LHCN-M2 (cell line): Measurements from ENCODE around the gene RAF1. TPM values are rescaled to one million over a fixed set of nuclear protein-coding genes. Genes with fewer than 3 reads are reported as not detected.
"Not testable (repeated sequence)": the region's sequence is repeated elsewhere in the genome, so short reads cannot be mapped to it uniquely, and the experiment has no call there.

ENCODE experiments used
- DNase-seq: peaks from one replicate; pipeline ENCODE4 v3.0.0-alpha.2; 2012; ENCODE audit warnings: low read depth
- total RNA-seq: library from RNA; depleted of rRNA; stranded (reverse); fragments of >200 nt; gene quantifications from 2 replicates; pipeline ENCODE4 v1.2.3, GENCODE V29; 2014

Gene RAF1
- total RNA-seq, 1 experiment from 2014 or later: 115 TPM

DNA sequence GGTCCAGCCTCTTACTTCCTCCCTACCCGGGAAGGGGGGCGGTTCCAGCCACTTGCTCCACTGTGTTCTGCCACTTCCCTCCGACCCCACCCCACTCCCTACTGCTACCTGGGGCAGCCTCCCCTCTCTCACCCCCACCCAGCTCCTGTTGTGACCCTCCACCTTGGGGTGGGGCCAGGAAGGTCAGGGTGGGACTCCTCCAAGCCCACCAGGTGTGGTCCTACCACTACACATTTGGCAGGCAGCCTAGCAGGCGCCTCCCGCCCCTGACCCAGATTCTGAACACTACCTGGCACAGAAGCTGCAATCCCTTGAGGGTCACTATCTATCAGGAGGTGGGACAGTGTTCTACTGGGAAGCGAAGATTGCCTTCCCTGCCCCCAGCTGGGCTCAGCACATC lies 13.7 kb upstream of the RAF1 start:
- no peak for DNase-seq

DNA sequence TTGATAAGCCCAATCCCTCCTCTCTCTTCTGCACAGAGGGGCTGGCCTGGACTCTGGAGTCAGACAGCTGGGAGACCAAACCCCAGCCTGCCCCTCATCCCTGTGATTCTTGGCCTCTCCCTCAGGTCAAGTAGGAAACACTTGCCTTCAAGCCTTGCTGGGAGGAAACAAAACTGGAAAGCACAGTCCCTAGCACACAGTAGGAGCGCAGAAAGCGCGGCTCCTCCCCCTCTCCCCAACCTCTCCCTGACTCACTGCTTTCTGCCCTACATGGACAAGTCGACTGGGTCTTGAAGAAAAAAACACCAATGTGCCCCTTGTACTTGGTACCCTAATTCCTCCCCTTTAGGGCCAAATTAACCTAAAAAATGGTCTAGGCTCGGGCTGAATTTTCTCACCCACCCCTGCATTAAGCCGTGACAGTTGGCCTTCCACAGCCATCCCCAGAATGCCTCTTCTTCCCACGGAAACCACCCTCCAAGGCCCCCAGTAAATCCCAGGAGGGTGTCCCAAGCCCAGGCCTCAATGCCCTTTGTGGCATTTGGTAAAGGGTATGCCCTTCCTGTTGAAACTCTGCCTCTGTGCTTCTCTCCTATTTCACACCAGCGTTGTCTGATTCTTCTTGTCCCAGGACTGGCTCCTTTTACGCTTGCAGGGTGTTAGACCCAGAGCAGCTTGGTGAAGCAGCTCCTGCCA lies 11.3 kb upstream of the RAF1 start:
- no peak for DNase-seq

DNA sequence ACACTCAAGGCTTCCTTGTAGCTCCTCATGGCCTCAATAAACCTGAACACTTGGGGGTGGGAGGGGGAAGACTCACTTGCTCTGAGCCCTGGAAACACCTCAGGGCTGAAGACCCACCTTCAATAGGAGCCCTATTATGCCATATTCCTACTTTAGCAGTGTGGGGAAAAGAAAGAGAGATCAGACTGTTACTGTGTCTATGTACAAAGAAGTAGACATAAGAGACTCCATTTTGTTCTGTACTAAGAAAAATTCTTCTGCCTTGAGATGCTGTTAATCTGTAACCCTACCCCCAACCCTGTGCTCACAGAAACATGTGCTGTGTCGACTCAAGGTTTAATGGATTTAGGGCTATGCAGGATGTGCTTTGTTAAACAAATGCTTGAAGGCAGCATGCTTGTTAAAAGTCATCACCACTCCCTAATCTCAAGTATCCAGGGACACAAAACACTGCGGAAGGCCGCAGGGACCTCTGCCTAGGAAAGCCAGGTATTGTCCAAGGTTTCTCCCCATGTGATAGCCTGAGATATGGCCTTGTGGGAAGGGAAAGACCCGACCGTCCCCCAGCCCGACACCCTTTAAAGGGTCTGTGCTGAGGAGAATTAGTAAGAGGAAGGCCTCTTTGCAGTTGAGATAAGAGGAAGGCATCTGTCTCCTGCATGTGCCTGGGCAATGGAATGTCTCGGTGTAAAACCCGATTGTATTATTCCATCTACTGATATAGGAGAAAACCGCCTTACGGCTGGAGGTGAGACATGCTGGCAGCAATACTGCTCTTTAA lies 10.2 kb upstream of the RAF1 start:
- DNase-seq: not testable (repeated sequence)

DNA sequence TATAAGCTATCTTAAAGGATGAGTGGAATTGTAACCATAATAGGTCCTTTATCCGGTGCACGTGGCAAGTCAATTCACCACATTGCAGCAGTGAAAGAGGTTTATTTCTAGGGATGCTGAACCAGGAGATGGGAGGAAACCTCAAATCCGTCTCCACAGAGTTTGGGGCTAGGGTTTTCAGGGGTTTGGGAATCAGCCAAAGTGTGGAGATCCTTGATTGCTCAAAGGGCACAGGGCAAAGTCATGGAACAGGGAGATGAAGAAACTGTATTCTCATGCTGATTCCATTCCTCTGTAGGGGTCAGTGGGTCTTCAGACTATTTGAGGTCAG lies 7.2 kb upstream of the RAF1 start:
- DNase-seq: no peak

DNA sequence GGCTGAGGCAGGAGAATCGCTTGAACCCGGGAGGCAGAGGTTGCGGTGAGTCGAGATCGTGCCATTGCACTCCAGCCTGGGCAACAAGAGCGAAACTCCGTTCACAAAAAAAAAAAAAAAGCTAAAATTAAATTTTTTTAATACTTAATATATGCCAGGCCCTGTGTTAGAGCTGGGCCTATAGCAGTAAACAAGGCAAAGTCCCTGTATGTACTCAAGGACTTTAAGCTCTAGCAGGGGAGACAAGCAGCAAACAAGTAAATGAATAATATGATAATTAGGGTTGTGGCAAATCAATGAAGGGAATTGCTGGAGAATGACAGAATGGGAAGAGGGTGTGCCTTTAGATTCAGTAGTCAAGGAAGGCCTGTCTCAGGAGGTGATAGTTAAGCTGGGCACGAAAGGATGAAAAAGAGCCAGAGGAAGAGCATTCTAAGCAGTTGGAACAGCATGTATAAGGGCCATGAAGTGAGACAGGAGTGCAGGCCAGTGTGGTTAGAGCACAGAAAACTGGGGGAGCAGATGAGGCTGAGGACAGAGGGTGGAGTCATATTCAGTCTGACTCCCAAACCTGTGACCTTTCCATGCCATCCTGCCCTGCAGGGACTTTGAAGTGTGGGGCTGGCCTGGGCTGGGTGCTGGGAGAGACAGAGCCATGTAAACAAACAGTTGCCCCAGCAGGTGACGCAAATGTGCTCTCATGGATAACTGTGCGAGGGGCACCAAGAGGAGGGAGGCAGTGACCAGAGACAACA lies 6.6 kb upstream of the RAF1 start:
- DNase-seq: no peak

DNA sequence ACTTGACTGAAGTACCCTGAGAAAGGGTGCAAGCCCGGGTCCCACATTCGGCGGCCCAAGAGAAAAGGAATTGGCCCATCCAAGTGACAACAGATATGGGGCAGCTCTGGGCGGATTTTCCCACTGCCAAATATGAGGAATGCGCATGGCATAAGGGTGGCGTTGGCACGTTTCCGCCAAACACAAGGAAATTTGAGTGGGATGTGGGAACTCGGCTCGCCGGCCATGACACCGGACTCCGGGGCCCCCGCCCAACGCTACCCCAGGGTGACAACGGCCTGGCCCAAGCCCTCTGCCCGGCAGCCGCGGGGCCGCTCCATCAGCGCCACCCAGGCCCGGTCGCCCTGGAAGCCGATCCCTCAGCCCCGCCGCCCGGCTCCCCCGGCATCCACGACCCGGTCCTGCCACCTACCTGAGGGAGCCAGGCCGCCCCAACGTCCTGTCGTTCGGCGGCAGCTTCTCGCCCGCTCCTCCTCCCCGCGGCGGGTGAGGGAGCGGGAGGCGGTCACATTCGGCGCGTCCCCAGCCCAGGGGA lies 449 bp downstream of the RAF1 start:
- peak; percentile 57 for DNase-seq

DNA sequence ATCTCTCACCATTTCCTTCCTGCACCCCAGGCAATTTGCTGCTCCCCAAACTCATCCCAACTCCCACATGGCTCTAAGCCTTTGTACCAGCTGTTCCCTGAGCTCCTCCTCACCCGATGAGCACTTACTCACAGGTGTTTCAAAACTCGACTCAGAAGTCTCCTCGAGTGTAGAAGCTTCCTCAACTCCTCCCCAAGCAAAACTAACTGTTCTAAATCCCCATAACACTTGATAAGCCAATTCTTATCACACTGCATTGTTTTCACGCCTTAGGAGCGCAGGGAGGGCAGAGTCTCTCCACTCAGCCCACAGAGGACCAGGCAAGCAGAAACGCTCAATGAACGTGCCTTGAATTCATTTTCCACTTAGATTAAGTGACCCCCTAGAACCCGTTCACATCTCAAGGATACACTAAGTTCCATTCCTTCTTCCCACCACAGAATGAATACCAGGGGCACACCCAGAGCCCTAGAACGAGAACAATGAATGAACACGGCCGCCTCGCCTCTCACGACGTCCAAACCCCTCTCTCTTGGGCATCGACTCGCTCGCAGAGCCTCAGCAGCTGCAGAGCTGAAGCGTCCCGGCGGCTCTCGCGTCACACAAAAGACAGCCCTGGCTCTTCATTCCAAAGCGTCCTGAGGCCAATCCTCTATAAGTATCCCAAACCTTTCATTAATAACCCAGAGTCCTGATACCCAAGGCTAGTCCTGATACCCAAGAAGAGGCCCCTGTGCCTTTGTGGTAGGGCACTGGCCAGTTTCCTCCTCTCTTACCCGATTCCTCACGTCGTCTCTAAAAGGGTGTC lies 1.1 kb downstream of the RAF1 start:
- peak; percentile 78 for DNase-seq

DNA sequence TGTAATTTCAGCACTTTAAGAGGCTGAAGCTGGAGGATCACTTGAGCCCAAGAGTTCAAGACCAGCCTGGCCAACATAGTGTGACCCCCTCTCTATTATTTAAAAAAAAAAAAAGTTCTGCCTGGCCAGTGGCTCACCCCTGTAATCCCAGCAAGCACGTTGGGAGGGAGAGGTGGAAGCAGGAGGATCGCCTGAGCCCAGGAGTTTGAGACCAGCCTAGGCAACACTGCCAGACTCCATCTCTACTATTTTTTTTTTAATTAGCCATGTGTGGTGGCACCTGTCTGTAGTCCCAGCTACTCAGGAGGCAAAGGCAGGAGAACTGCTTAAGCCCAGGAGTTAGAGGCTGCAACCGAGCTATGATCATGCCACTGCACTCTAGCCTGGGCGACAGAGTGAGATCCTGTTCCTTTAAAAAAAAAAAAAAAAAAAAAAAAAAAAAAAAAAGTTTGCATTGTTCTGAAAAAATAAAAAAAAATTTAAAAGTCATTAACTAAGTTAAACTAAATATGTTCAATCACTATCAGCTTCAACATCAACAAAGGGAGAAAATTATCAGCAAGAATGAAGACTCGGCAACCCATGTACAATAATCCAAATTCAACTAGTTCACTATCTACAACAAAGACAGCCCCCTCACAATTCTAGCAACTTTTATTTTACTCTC lies 1.9 kb downstream of the RAF1 start:
- DNase-seq: no peak

DNA sequence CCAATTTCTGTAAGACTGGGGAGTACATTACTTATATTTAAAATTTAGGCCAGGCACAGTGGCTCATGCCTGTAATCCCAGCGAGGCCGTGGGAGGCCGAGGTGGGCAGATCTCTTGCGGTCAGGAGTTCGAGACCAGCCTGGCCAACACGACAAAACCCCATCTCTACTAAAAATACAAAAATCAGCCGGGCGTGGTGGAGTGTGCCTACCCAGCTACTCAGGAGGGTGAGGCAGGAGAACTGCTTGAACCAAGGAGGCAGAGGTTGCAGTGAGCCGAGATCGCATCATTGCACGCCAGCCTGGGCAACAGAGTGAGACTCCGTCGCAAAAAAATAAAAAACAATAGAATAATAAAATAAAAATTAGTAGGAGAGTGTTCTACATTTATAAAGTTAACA lies 2.5 kb downstream of the RAF1 start:
- not testable (repeated sequence) for DNase-seq

DNA sequence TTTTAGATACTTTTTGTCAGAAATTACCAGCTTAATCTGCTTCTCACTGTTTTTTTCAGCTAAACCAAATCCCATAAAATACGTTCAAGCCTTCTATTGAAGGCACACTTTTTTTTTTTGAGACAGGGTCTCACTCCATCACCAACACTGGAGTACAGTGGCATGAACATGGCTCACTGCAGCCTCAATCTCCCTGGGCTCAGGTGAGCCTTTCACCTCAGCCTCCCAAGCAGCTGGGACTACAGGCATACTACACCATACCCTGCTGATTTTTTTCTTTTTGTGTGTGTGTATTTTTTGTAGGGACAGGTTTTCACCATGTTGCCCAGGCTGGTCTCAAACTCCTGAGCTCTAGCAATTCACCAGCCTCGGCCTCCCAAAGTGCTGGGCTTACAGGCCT lies 3.7 kb downstream of the RAF1 start:
- DNase-seq: no peak

DNA sequence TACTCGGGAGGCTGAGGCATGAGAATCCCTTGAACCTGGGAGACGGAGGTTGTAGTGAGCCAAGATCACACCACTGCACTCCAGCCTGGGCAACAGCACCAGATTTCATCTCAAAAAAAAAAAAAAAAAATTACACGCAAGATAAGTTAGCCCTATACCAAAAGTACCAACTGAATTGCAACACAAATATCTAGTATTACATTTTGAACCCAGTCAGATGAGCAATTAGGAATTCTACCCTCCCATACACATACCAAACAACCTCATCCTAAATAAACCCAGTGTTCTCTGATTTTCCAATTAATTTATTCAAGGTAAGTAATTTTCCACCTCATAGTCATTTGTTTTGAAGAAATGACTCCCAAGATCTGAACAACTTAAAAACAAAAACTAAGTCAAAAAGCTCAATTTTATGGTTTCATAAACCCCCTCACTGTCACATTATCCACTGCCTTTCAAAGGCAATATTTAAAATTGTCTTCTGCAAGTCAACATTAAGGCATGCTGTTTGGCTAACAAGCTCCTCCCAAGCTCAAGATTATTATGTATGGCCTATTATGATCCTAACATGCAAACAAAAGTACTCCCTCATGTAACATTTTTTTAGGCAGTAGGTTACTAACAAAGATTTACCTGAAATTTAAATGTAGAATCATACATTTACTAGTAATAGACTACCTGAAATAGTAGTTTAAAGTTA lies 4.5 kb downstream of the RAF1 start:
- no peak for DNase-seq

DNA sequence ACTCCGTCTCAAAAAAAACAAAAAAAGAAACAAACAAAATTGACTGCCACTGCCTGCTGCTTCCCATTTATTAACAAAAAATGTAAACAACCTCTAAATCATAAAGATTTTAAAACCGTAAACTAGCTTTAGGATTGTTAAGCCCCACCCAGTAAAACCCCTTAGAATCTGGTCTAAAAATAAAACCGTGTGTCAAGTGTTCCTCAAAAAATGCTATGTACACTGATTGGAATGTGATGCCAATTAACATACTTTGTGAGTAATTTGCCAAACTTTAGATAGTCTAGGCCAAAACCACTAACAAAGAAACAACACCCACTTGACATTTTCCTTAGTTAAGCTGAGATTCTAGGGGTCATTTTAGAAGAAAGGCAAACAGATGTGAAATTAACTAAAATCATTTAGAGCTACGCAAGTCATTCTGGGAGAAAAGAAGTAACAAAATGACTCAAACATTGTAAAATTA lies 5.3 kb downstream of the RAF1 start:
- peak; percentile 69 for DNase-seq

DNA sequence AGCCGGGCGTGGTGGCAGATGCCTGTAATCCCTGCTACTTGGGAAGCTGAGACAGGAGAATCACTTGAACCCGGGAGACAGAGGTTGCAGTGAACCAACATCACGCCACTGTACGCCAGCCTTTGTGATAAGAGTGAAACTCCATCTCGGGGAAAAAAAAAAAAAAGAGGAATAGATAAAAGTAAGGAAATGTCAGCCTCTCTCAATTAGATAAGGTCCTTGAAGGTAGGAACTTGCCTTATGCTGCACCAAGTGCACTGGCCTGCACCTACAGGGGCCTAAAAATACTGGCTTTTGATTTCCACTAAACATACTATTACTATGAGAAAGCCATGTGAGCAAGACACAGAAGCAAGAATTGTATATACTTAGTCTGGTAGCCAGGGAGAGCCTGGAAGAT lies 7.1 kb downstream of the RAF1 start:
- no peak for DNase-seq

DNA sequence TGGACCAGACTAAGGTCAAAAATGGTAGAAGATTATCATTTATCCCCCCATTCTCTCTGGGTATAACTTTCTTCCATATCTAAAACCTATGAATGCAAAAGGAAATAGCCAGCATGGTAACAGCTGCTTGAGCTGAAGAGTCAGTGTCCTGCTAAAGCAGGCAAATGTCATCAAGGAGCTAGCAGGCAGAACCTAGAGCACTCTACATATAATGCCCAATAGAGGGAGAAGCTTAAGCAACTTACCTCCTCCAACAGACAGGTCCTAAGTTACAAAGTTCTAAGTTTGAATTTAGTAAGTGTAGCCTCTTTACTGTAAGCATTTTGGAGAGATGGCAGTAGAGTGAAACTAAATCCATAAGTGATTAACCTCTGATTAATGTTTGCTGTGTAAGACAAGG lies 7.7 kb downstream of the RAF1 start:
- peak; percentile 38 for DNase-seq

DNA sequence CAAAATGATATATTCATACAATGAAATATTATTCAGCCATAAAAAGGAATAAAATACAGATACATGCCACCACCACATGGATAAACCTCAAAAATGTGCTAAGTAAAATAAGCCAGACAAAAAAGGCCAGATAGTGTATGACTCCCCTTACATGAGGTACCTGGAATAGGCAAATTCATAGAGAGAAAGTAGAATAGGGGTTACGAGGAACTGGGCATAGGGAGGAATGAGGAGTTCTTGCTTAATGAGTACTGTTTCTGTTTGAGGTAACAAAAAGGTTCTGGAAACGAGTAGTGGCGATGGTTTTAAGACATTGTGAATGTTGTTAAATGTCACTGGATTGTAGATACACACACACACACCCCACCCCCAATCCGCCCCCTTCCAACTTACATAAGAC lies 8.2 kb downstream of the RAF1 start:
- DNase-seq: no peak

DNA sequence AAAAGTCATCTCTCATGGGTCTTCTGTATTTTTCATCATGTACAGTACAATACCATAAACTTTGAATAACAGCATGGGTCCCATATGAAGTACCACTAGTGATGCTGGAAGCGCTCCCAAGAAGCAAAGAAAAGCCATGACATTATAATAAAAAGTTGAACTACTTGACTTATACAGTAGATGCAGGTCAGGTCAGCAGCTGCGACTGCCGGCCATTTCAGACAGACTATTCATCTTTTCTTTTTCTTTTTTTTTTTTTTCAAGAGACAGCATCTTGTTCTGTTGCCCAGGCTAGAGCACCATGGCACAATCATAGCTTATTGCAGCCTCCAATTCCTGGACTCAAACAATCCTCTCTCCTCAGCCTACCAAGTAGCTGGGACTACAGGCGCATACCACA lies 10.2 kb downstream of the RAF1 start:
- no peak for DNase-seq

DNA sequence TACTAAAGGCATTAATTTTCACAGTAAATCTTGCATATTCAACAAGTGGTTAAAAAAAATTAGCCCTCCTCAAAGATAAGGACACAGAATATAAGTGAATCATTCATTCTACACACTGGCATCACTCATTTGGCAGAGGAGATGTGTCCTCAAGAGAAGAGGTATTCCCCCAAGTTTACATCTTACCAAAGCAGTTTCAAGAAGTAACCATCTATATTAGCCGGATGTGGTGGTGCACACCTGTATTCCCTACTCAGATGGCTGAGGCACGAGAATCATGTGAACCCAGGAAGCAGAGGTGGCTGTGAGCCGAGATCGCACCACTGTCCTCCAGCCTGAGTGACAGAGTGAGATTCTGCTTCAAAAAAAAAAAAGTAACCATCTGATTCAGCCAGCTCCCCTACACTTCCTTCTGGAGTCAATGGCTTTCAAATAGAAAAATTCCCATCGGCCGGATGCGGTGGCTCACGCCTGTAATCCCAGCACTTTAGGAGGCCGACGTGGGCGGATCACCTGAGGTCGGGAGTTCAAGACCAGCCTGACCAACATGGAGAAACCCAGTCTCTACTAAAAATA lies 15.4 kb downstream of the RAF1 start:
- DNase-seq: no peak

DNA sequence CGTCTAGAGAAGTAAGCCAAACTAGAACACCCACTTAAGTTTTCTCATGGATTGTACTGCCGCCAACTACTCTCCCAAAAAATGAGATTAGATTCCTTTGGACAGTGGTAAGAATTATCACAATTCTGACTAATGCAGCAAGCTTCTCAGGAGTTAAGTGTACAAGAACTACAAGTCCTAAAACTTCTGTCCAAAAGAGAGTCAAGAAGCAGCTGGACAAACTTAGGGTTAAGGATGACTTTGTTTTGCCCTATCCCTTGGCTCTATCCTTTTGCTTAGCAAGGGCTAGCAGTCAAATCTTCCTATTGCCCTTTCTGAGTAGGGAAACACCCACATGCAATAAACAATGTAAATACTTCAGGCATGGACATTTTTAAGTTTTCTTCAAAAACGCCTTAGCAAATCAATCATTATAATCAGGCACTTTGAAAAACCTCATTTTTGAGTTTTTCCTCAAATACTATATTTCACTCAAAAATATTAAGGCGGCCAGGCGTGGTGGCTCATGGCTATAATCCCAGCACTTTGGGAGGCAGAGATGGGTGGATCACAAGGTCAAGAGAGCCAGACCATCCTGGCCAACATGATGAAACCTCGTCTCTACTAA lies 19.5 kb downstream of the RAF1 start:
- peak; percentile 88 for DNase-seq

DNA sequence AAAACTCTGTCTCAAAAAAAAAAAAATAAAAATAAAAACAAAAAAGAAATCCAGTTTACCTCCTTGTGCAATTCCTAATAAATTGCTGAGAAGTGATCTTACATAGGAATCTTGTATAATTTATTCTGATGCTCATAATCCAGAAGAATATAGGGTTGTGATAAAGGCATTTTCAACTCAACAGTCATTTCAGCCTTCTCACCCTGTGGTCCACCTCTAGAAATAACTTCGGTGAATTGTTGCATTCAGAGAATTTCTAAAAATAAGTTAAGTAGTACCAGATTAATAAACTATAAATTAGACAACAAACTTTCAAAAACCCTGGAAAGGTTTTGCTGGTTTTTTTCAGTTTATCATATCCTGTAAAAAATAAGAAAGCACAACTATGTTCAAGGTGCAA lies 20.2 kb downstream of the RAF1 start:
- no peak for DNase-seq

DNA sequence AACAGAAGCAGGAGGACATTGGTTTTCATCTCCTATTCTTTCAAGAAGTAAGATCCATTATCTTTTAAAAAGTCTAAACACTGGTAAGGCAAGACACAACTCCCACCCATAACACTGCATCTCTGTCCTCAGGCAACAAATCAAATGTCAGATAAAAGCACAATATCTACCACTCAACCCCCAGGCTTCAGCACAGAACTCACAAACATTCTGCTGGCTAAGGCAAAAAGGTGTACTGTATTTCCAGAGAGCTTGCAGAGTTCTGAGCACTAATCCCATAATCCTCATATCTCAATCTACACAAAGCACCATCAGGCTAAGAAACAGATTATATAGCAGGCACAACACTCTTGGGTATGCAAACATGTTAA lies 20.9 kb downstream of the RAF1 start:
- DNase-seq: no peak
